T-helper 2 cell (primary cell): ENCODE results near the gene ENGASE.
A peak's percentile ranks its signal among the peaks of the same experiment; 100 is the strongest.

Source experiments
- DNase-seq, 5 experiments: peaks; one replicate each; pipeline versions ENCODE4 v3.0.0 to v3.0.0-alpha.2; 2012 to 2022

ENGASE gene

GRCh38 chr17:79095345-79096055 lies 20.9 kb downstream of the ENGASE start:
- peak in 1 of 5 experiments; percentile 7 for DNase-seq

- DNase-seq: no peak
Measured at GRCh38 chr17:79096477-79096876, 21.9 kb downstream of the ENGASE start.

GRCh38 chr17:79097226-79098055 lies 22.8 kb downstream of the ENGASE start:
- DNase-seq: no peak

- DNase-seq: no peak
Measured at GRCh38 chr17:79098282-79098867, 23.8 kb downstream of the ENGASE start.

- no peak for DNase-seq
Measured at GRCh38 chr17:79100405-79100804, 25.8 kb downstream of the ENGASE start.

- no peak for DNase-seq
Measured at GRCh38 chr17:79101111-79101673, 26.6 kb downstream of the ENGASE start.

- no peak for DNase-seq
Measured at GRCh38 chr17:79102214-79102613, 27.6 kb downstream of the ENGASE start.

GRCh38 chr17:79104898-79105600 lies 30.4 kb downstream of the ENGASE start:
- no peak for DNase-seq

GRCh38 chr17:79105937-79106336 lies 31.3 kb downstream of the ENGASE start:
- no peak for DNase-seq

GRCh38 chr17:79106958-79107357 lies 32.3 kb downstream of the ENGASE start:
- DNase-seq: no peak

GRCh38 chr17:79107499-79108231 lies 33.0 kb downstream of the ENGASE start:
- DNase-seq: no peak

- no peak for DNase-seq
Measured at GRCh38 chr17:79108232-79108850, 33.7 kb downstream of the ENGASE start.

GRCh38 chr17:79108870-79109269 lies 34.2 kb downstream of the ENGASE start:
- no peak for DNase-seq

GRCh38 chr17:79109584-79109983 lies 35.0 kb downstream of the ENGASE start:
- DNase-seq: no peak

GRCh38 chr17:79111097-79111496 lies 36.5 kb downstream of the ENGASE start:
- DNase-seq: no peak

GRCh38 chr17:79112471-79112870 lies 37.8 kb downstream of the ENGASE start:
- no peak for DNase-seq

GRCh38 chr17:79113699-79114457 lies 39.3 kb downstream of the ENGASE start:
- DNase-seq: no peak

- DNase-seq: no peak
Measured at GRCh38 chr17:79114458-79115301, 40.1 kb downstream of the ENGASE start.

- DNase-seq: no peak
Measured at GRCh38 chr17:79115487-79115886, 40.9 kb downstream of the ENGASE start.
